T1000 (cell line): ENCODE data around the gene MICAL2.

Source experiments
- DNase-seq: peaks from one replicate; lab custom pipeline; 2025; ENCODE audit warnings: mixed read lengths; lab: John Stamatoyannopoulos, UW

Gene MICAL2

DNA sequence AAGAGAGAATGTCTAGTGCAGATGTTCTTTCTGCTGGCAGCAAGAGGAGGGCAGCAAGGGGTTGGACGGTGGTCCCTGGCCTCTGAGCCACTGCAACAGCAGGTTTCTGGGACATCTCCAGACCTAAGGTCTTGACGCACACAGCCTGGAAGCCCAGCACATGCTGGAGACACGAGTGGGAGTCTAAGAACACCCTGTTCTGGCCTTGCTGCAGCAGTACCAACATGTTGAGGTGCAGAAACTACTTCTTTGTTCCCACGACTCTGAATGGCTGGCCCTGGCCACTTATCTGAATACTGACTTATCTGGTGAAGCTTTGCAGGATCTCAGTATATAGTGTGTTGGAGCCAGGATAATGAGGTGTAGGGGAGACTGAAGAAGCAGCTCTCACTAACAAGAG lies 6.8 kb downstream of the MICAL2 start:
- no peak for DNase-seq

DNA sequence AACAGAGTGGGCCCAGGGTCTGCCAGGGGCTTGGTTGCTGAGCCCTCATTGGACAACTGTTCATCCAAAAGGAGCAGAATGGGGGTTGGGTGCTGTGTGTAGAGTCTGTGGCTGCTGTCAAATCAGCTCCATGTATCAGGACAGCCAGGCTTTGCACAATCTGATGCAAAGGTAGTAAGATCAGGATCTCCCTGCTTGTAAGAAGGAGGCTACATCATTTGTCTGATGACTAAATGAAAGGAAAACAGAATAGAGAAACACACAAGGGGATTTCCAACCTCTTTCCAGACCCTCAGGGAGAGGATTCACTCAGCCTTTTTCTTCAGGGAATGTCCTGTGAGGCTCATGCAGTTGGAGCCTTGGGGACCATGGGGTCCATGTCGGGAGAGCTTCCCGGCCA lies 7.2 kb downstream of the MICAL2 start:
- no peak for DNase-seq

DNA sequence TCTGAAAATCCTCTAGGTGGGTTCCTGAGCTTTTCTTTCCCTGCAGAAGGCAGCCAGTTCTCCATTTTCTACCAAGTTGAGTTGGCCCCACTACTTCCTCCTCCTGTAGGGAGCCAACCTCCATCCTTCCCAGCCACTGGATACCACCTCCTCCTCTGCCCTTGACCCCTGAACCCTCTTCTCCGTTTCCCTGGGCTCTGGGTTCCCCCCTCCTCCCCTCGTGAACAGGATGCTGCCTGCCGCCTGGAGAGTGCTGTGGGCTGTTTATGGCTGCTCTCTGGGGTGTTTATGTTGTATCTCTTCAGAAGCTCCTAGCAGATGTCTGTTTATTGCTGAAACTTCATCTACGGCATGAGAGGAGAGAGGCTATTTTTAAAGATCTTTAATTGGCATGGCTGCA lies 8.6 kb downstream of the MICAL2 start:
- no peak for DNase-seq

DNA sequence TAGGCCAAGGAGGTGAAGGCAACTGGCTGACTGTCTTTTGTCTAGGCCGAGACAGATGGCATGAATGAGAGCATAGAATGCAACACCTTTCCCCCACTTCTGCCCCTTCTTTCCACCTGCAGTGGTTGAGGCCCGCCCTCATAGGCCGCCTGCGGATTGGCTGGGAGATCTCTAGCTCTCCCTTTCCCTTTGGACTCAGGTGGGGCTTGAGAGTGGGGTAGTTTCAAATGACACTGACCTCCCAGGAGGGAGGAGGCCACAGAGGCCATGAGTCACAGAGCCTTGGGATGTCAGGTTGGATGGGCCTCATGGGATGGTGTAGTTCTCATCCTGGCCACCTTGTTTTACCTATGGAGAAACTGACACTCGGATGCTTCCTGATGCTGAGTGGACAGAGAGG lies 9.1 kb downstream of the MICAL2 start:
- no peak for DNase-seq

DNA sequence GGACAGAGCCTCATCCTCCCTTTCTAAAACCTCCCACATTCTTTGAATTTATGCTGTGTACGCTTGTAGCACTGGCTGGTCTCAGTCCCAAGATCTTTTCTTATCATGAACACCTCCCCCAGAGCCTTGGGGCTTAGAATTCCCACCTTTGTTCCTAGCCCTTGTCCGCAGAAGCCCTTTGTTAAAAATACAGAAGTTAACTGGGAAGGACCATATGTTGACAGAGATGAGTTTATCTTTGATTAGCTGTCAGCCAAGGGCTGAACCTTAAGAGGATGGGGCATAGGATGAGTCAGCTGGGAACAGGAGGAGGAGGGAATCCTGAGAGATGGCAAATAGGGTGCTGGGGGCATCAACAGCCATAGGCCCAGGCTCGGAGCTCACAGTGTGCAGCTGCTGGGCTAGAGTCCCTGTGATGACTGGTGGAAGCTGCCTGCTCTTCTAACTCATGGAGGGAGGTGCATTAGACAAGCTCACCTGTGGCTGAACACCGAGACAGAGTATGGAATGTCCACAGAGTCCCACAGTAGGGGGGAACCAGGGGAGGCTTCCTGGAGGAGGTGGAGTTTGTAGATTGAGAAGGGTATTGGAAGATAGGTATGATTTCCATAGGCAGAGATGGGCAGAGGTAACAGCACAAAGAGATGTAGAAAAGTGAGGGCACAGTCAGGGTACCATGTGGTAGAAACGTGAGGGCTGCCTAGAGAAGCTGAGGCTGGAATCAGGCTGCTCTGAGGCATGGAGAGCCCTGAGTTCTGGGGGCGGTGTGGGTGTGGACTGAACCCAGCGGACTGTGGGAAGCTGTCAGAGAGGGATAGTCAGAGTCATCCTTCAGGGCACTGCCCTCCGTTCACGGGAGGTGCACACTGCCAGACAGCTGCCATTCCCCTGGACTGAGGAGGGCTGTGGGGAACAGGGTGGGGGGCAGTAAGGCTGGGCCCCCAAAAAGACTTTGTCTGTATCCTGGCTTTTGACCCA lies 9.9 kb downstream of the MICAL2 start:
- no peak for DNase-seq

DNA sequence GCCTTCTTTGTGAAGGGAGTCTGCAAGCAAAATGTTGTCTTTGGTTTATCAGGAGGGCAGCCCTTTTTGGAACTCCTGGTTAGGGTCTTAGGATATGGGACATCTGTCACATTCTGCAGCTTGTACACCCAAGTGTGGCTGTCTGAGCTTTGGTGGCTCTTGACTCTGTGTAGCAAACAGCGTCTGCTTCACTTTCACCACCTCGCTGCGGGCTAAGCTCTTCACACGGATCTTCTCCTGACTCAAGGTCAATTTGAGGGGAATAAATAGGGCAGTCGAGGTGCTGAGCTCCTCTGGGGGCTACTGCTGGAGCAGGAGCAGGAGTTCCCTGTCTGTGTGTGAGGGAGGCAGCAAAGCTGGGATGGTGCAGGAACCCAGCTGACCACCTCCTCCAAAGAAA lies 10.6 kb downstream of the MICAL2 start:
- DNase-seq: no peak

DNA sequence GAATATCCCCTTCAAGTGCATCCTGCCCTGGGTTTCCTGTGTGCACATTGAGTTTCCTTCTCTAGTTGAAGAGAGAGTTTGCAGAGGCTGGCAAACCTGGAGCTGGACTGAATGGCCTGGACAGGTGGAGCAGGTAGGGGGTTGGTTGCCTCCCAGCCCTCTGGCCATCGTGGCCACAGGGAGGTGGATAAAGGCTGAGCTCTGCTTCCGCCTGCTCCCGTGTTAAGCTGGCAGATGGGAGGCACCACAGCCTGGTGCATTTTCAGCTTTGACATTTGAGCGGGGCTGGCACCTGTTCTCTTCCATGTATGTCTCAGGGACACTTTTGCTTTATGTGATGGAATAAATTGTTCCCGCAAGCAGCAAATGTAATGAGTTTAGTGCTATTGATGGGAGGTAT lies 11.1 kb downstream of the MICAL2 start:
- DNase-seq: no peak

DNA sequence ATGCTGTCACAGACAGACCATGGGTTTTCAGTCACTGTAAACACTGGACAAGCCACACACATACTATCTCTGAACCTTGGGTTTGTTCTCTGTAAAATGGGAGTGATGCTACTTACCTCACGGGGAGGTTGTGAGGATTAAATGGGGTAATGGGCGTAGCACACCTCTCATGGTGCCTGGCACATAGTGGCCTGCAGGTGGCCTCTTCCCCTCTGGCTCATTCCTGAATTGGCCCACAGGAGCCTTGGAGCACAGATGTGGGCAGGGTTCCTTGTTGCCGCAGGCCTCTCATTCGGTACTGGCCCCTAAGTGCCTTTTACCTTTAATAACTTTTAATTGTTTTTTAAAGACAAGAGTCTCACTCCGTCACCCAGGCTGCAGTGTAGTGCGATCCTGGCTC lies 11.7 kb downstream of the MICAL2 start:
- no peak for DNase-seq

DNA sequence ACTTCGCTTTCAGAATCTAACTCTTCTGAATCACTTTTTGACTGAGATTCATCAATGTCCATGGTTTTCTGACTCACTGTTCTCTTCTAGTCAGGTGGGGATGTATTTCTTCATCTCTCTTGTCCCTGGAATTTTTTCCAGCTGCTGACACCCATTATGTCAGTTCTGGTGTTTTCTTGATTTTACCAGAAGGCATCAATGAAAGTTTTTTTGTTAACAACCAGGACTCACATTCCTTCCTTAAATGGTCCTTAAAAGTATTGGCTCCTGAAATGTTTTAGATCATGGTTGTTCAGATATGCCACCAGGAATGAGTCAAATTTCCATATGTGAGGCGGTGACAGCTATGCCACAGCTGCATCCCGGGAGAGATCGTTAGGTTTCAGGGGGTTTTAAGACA lies 12.9 kb downstream of the MICAL2 start:
- no peak for DNase-seq

DNA sequence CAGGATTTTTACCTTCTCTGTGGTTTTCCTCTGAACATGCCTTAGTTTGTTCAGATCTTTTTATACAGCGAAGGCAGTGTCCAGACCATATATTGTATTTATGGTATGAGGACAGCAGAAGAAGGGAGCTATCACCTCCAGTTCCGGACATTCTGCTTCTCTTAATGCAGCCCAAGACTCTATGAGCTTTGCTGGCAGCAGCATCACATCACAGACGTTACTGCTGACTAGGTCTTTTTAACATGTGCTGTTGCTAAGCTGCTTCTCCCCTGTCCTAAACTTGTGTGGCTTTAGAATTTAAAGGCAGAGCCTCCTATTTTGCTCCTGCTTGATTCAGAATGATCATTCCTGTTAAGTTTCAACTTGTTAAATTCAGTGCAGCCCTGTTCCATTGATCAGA lies 13.4 kb downstream of the MICAL2 start:
- DNase-seq: no peak

DNA sequence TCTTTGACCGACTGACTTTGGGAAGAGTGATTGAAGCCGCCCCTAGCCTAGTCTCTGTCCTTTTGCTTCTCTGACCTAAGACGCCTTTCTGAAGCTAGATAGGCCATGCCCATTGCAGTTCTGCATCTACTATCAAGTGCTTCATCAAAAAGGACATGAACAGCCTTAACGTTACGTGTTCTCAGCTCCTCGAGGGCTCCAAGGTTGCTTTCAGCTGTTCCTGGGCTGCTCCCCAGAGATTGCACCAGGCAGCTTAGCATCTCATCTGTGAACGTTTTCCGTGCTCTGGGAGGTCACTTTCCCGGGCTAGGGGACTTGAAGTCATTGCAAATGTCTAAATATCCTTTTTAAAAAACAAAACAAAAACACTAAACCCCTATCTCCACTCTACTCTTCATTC lies 13.9 kb downstream of the MICAL2 start:
- no peak for DNase-seq

DNA sequence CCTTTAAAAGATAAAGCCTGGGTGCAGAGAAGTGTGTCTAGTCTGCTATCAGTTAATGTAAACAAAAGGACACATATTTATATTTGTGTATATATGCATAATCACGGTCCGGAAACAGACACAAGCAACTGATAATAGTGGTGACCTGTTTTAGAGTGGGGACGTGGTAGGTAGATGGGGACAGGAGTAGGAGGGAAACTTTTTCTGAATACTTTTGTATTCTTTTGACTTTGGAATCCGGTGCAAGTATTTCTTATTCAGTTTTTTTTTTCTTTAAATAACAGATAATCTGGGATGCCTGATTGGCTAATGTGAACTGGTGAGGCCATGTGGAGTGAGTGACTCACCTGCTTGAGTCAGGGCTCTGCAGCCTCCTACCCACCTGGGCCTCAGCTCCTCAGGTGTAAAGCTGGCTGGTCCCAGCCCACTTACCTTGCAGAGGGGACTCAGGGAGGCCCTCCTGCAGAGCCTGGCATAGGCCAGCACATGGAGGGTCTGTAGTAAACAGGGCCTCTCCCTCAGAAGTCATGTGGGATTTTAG lies 15.3 kb downstream of the MICAL2 start:
- no peak for DNase-seq

DNA sequence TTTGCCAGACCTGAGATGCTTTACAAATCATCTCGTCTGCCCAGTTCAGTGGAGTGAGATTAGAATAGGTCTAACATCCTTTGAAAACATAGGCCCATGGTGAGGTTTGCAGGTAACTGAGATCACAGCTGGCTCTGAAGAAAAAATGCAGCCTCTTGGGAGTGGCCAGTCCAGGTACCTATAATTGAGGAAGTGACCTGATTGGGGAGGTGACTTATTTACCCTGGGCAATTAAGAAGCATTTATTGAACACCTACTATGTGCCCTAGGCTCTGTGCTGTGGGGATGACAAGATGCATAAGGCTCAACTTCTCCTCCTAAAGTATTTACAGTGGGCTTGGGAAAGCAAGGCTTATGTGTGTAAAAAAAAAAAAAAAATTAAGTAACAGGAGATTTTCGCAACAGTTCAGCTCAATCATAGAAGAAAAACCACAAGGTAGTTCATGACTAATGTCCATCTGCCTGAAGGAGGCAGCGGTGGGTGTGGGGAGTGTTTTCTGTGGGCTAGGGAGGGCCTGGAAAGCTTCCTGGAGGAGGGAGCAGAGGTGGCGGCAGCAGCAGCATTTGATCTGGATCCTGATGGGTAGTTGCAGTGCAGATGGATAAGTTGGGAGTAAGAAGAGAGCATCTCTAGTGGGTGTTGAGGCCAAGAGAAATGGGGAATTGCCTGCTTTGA lies 16.1 kb downstream of the MICAL2 start:
- no peak for DNase-seq

DNA sequence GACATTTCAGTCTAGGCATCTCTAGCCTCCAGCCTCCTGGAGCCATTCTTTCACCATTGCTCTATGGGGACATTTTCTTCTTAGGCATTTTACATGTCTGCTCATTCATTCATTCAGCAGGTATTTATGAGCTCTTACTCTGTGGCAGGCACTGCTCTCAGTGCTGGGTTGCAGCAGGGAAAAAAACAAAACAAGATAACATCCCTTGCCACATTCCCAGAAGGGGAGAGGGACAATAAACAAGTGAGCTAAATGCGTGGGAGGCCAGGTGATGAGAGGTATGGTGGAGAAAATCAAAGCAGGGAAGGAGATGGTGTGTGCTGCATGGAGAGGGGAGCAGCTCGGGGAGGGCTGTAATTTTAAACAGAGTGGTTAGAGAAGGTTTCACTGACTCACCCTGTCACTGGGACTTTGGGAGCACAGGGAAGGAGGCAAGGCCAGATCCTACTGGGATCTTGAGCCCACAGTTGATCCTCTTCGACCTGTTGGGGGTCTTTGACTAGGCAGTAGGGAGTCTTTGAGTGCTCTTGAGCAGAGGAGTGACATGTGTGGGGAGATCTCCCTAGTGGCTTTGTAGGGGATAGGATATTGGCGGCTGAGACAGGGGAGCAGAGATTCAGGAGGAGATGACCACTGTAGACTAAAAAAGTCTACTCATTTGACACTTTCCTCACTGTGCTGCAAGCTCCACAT lies 17.0 kb downstream of the MICAL2 start:
- no peak for DNase-seq

DNA sequence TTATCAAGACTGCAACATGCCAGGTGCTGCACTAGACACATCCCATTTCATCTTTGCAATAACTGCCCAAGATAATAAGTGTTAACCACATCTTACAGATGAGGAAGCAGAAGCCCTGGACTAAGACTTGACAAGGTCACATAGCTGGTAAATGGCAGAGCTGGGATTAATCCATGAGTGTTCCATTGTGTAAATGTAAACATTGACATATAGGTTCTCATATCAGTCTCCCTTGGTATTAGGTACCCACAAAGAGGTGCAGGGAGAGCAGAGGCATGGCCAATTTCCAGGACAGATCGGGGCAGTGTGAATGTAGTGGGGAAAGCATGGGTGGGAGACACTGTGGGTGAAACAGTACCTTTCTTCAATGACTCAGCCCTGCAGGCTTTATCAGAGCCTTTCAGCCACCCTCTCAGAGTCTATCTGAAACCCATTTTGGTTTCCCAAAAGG lies 17.9 kb downstream of the MICAL2 start:
- DNase-seq: no peak

DNA sequence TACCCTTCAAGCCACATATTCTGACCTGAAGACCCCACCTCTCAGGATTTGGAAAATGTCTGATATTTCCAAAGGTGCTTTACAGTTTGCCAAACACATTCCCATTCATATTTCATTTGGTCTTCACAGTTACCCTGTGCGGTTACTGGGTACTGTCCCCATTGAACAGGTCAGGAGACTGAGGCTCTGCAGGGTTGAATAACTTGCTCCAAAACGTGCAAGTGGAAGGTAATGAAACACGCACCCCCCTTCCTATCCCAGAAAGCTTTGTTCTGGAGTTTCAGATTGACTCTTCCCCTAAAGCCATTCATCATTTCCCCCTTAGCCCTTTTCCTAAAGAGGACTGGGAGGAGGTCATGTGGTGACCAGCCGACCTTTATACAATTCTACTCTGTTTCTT lies 18.8 kb downstream of the MICAL2 start:
- no peak for DNase-seq

DNA sequence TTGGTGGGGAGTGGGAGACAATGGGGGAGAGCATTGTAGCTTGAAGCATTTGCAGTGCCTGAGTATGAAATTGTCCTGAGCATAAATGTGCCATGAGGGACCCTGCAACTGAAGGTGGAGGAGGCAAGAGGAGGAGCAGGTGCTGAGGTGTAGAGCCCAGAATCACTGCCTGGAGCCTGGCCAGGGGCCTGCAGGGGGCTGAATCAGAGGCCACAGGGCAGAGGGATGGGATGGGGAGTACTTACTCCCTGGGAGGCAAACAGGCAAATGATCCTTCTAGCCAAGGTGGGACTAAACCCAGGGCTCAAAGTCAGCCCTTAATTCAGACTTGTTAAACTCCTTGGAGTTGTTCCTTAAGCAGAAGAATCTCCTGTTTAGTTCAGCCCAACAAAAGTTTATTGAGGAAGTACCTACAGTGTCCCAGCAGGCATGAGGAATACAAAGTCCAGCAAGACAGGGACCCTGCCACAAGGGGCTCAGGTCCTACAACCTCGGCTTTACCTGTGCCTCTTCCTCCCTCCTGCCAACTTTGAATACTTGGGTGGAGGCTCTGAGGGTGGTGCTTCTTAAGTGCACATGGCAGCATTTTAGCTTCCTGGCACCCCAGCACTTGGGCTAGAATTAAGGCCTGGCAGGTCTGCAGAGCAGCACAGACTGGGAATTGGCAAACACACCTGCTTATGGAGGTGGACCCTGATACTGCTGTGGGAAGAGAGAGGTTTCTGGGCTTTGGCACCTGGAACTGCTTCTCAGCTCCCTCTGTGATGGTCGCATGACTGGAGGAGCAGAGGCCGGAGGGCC lies 20.0 kb downstream of the MICAL2 start:
- no peak for DNase-seq

DNA sequence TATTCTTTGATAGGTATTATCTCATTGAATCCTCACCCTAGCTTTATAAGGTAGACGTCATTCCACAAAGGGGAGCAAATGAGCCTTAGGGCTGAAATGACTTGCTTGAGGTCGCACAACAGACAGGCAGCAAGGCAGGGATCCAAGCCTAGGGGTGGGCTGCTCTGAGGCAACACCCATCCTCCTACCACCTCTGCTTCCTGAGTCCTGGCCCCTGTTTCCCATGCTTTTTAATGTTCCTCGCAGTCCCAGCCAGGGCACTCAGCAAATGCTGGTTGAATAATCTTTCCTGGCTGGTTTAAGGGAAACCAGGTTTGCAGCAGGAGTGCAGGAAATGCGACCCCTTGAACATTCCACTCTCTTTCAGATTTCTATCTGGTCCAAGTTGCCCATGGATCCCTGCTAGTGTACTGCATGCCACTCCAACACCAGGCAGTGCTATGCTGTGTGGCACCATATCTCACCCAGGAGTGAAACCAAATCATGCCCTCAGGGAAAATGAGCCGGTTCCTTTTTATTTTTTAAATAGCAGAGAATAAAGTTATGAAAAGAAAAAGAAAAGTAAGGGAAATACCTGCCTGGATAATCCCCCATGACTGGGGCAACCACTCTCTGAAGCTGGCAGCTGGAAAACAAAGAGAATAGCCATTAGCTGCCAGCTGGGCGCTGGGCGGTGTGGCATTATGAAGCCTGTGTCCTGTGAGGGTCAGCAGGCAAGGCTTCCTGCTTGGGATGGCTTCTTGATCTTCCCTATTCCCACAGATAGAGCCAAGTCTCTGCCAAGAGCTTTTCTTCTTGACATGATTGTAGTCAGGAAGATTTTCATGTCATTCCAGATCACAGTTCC lies 21.8 kb downstream of the MICAL2 start:
- DNase-seq: no peak

DNA sequence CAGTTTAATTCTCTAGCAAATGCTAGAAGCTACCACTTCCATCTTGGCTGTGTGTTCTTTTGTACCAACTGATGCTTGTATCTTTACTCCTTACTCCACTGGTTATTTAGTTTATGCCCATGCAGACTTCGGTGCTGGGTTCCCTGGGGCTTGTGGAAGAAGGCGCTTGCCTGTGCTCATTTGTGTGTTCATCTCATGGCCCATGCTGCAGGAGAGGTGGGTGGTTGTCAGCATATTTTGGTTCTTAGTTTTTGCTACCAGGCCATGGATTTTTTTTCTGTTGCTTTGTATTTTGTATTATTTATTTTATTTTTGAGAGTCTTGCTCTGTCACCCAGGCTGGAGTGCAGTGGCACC lies 22.4 kb downstream of the MICAL2 start:
- no peak for DNase-seq

DNA sequence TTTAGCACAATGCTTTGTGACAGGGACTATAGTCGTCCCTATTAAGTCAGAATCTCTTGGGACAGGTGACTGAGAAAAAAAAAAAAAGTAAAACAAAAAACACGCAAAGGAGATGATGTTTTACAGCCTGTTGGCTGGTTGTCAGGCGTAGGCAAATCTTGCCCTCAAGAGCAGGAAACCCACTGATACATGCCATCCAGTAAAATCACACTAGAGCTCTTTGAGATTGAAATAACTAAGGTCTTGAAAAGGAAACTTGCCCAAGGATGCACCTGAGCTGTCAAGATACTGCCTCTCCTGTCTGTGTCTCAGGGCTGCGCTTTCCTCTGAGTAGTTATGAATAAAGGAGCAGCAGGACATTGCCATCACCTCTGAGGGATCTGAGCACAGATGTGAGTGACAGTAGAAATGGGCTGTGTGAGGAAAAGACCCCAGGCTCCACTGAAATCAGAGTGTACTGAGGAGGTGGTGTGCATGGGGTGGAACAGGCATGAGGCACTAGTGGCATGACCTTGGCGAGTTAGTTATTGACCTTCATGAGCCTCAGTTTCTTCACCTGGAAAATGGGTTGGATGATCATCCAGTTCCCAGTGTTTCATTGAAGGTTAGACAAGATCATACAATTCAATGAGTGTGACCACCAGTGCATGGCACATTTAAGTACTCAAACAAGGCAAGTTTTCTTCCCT lies 23.3 kb downstream of the MICAL2 start:
- DNase-seq: no peak
